Naive thymus-derived CD8-positive, alpha-beta T cell (primary cell): ENCODE results near the gene AKR1C2. TPM values are rescaled to one million over a fixed set of nuclear protein-coding genes. Genes with fewer than 3 reads are reported as not detected.
A peak's percentile ranks its signal among the peaks of the same experiment; 100 is the strongest.
"Not testable (repeated sequence)": the region's sequence is repeated elsewhere in the genome, so short reads cannot be mapped to it uniquely, and the experiment has no call there.

ENCODE experiments used
- ATAC-seq, 2 donors: fragments of 150-1000 bp; cut with Tn5 transposase in 1 of 2; sonication (Bioruptor Pico), chemical (Tn5 transposase) in 1 of 2; 1 replicate in 1 of 2; 2 replicates in 1 of 2; pipeline ENCODE4 v1.10.0; 2021; ENCODE audit warnings: mild to moderate bottlenecking in 2 of 2, moderate library complexity in 2 of 2
- POLR2A ChIA-PET: fragments of 350-600 bp; sonication (Branson Sonifier 250); formaldehyde crosslinking; loops from one replicate; lab custom pipeline; 2021; ENCODE audit warnings: antibody characterized with exemption; lab: Charles Lee
- DNase-seq, 10 donors: peaks; one replicate each; pipeline versions ENCODE4 v3.0.0 to v3.0.0-alpha.2; 2020 to 2022
- H3K27ac Mint-ChIP-seq, 10 donors: one replicate each; pipeline ENCODE4 v1.8.0; 2020 to 2022; ENCODE audit warnings: mild to moderate bottlenecking in 10 of 10, mixed read lengths in 10 of 10, moderate library complexity in 4 of 10, inconsistent platforms in 1 of 10
- H3K27me3 Mint-ChIP-seq, 5 donors: one replicate each; pipeline ENCODE4 v1.8.0; 2021 to 2022; ENCODE audit warnings: mixed read lengths in 5 of 5
- H3K36me3 Mint-ChIP-seq, 3 donors: one replicate each; pipeline ENCODE4 v1.8.0; 2020 to 2022; ENCODE audit warnings: mixed read lengths in 3 of 3, mild to moderate bottlenecking in 2 of 3, inconsistent platforms in 1 of 3
- H3K4me1 Mint-ChIP-seq, 4 donors: one replicate each; pipeline ENCODE4 v1.8.0; 2021 to 2022; ENCODE audit warnings: mixed read lengths in 4 of 4
- H3K4me3 Mint-ChIP-seq, 10 donors: one replicate each; pipeline ENCODE4 v1.8.0; 2020 to 2022; ENCODE audit warnings: mild to moderate bottlenecking in 10 of 10, mixed read lengths in 10 of 10, moderate library complexity in 6 of 10, inconsistent platforms in 1 of 10
- H3K9me3 Mint-ChIP-seq, 9 donors: one replicate each; pipeline ENCODE4 v1.8.0; 2020 to 2022; ENCODE audit warnings: mixed read lengths in 9 of 9, mild to moderate bottlenecking in 3 of 9, inconsistent platforms in 1 of 9, moderate library complexity in 1 of 9
- polyA plus RNA-seq, 3 donors: library from polyadenylated mRNA; unstranded; fragments of 300-500 nt; fragmentation: Illumina TruSeq; gene quantifications; one replicate each; pipeline ENCODE4 v1.2.3, GENCODE V29; 2021
- total RNA-seq, 8 experiments: library from RNA in 2 of 8; stranded (reverse) in 2 of 8; gene quantifications; one replicate each; pipeline ENCODE4 v1.2.3 and lab custom pipeline; 2021 to 2026

AKR1C2 gene
- total and polyA plus RNA-seq, 5 experiments from 2014 or later, result not detected

GRCh38 chr10:4961558-4961957 lies 42.1 kb downstream of the AKR1C2 start:
- H3K4me3 Mint-ChIP-seq, H3K36me3 Mint-ChIP-seq, ATAC-seq, H3K9me3 Mint-ChIP-seq, POLR2A ChIA-PET, H3K27me3 Mint-ChIP-seq, H3K27ac Mint-ChIP-seq, DNase-seq, H3K4me1 Mint-ChIP-seq: not testable (repeated sequence)

GRCh38 chr10:4956955-4957645 lies 46.6 kb downstream of the AKR1C2 start:
- H3K27me3 Mint-ChIP-seq, POLR2A ChIA-PET: not testable (repeated sequence)

GRCh38 chr10:4956088-4956487 lies 47.6 kb downstream of the AKR1C2 start:
- H3K4me3 Mint-ChIP-seq, DNase-seq, H3K9me3 Mint-ChIP-seq, H3K27me3 Mint-ChIP-seq, ATAC-seq, H3K27ac Mint-ChIP-seq, H3K4me1 Mint-ChIP-seq, POLR2A ChIA-PET, H3K36me3 Mint-ChIP-seq: not testable (repeated sequence)

More at GRCh38 chr10:4956955-4957645, 46.6 kb downstream of the AKR1C2 start:
- not testable (repeated sequence) for H3K4me1 Mint-ChIP-seq, DNase-seq, H3K9me3 Mint-ChIP-seq, H3K27ac Mint-ChIP-seq, H3K36me3 Mint-ChIP-seq, ATAC-seq, H3K4me3 Mint-ChIP-seq

- Mint-ChIP-seq H3K27ac (no peak overlapping the region), H3K27me3 (peaks cover 0 to 2% (median 0%) of the 10 kb centered on the region in 5 donors), H3K4me3 (no peak overlapping the region), H3K4me1 (peaks cover 0 to 2% (median 0%) of the 10 kb centered on the region in 4 donors), H3K9me3 (no peaks in the 10 kb centered on the region), H3K36me3 (no peaks in the 10 kb centered on the region)
- POLR2A ChIA-PET, result no interaction called here
- no peak for DNase-seq
- ATAC-seq, result no peak
Measured at GRCh38 chr10:4953405-4953804, 50.3 kb downstream of the AKR1C2 start.

GRCh38 chr10:4951512-4952162 lies 52.0 kb downstream of the AKR1C2 start:
- H3K27ac Mint-ChIP-seq, POLR2A ChIA-PET, H3K4me3 Mint-ChIP-seq, DNase-seq, H3K4me1 Mint-ChIP-seq, H3K36me3 Mint-ChIP-seq, ATAC-seq, H3K9me3 Mint-ChIP-seq: not testable (repeated sequence)
- peaks cover 0 to 11% (median 0%) of the 10 kb centered on the region in 5 donors for H3K27me3 Mint-ChIP-seq

- POLR2A ChIA-PET, result no interaction called here
- ATAC-seq (no peak), DNase-seq (no peak)
- no peak overlapping the region for H3K4me3 Mint-ChIP-seq
- no peaks in the 10 kb centered on the region for H3K4me1 Mint-ChIP-seq
- H3K27me3 Mint-ChIP-seq, result peaks cover 0 to 11% (median 0%) of the 10 kb centered on the region in 5 donors
- H3K27ac Mint-ChIP-seq, result no peak overlapping the region
- no peaks in the 10 kb centered on the region for H3K9me3 Mint-ChIP-seq
- no peaks in the 10 kb centered on the region for H3K36me3 Mint-ChIP-seq
Measured at GRCh38 chr10:4947635-4948596, 55.7 kb downstream of the AKR1C2 start.

- no peak overlapping the region for H3K27ac Mint-ChIP-seq
- ATAC-seq, result no peak
- DNase-seq, result no peak
- peaks cover 0 to 11% (median 0%) of the 10 kb centered on the region in 5 donors for H3K27me3 Mint-ChIP-seq
- H3K36me3 Mint-ChIP-seq, result no peaks in the 10 kb centered on the region
- H3K4me1 Mint-ChIP-seq, result no peaks in the 10 kb centered on the region
- no peak overlapping the region for H3K4me3 Mint-ChIP-seq
- no peaks in the 10 kb centered on the region for H3K9me3 Mint-ChIP-seq
- POLR2A ChIA-PET, result no interaction called here
Measured at GRCh38 chr10:4947039-4947634, 56.5 kb downstream of the AKR1C2 start.

GRCh38 chr10:4945766-4946717 lies 57.6 kb downstream of the AKR1C2 start:
- H3K27ac Mint-ChIP-seq, result no peak overlapping the region
- no peaks in the 10 kb centered on the region for H3K36me3 Mint-ChIP-seq
- peaks cover 0 to 11% (median 0%) of the 10 kb centered on the region in 5 donors for H3K27me3 Mint-ChIP-seq
- POLR2A ChIA-PET, result no interaction called here
- no peak overlapping the region for H3K4me3 Mint-ChIP-seq
- ATAC-seq, result no peak
- no peaks in the 10 kb centered on the region for H3K4me1 Mint-ChIP-seq
- no peak for DNase-seq
- H3K9me3 Mint-ChIP-seq, result no peaks in the 10 kb centered on the region

- Mint-ChIP-seq H3K9me3 (no peaks in the 10 kb centered on the region), H3K27me3 (peaks cover 0 to 11% (median 0%) of the 10 kb centered on the region in 5 donors), H3K4me3 (no peak overlapping the region), H3K36me3 (no peaks in the 10 kb centered on the region), H3K4me1 (no peaks in the 10 kb centered on the region), H3K27ac (no peak overlapping the region)
- POLR2A ChIA-PET, result no interaction called here
- ATAC-seq, result no peak
- no peak for DNase-seq
Measured at GRCh38 chr10:4944841-4945240, 58.8 kb downstream of the AKR1C2 start.

- no peaks in the 10 kb centered on the region for H3K36me3 Mint-ChIP-seq
- POLR2A ChIA-PET, result no interaction called here
Measured at GRCh38 chr10:4943821-4944220, 59.8 kb downstream of the AKR1C2 start.

GRCh38 chr10:4943416-4943815 lies 60.2 kb downstream of the AKR1C2 start:
- H3K4me1 Mint-ChIP-seq, H3K36me3 Mint-ChIP-seq, POLR2A ChIA-PET, DNase-seq, H3K9me3 Mint-ChIP-seq, ATAC-seq, H3K4me3 Mint-ChIP-seq, H3K27ac Mint-ChIP-seq: not testable (repeated sequence)
- peaks cover 0 to 19% (median under 1%) of the 10 kb centered on the region in 5 donors for H3K27me3 Mint-ChIP-seq

More at GRCh38 chr10:4943821-4944220, 59.8 kb downstream of the AKR1C2 start:
- Mint-ChIP-seq H3K9me3 (no peaks in the 10 kb centered on the region), H3K4me1 (no peaks in the 10 kb centered on the region), H3K27ac (peak overlapping the region in 1 of 10 donors; percentile 32), H3K27me3 (peaks cover 0 to 15% (median under 1%) of the 10 kb centered on the region in 5 donors), H3K4me3 (no peak overlapping the region)
- DNase-seq (no peak), ATAC-seq (no peak)
